GM23248 (cell line): ENCODE measurements around the gene PXDC1. TPM values are rescaled to one million over a fixed set of nuclear protein-coding genes. Genes with fewer than 3 reads are reported as not detected.

ENCODE experiments used
- DNase-seq: peaks from one replicate; pipeline ENCODE4 v3.0.0-alpha.2; 2015
- H2AFZ ChIP-seq: fragments of 200-600 bp; sonication (generic); 2 replicates; pipeline ENCODE4 v1.6.1; 2016; ENCODE audit warnings: antibody characterized with exemption
- H3F3A ChIP-seq: fragments of 200-600 bp; sonication (generic); 2 replicates; pipeline ENCODE4 v1.6.1; 2016; ENCODE audit warnings: mild to moderate bottlenecking, antibody characterized with exemption, mixed run types; ENCODE audit not compliant: insufficient read depth
- H3K27ac ChIP-seq: fragments of 200-600 bp; sonication (generic); 2 replicates; pipeline ENCODE4 v1.5.1; 2016; ENCODE audit warnings: mild to moderate bottlenecking
- H3K27me3 ChIP-seq: fragments of 200-600 bp; sonication (generic); replicated peaks from 2 replicates; pipeline ENCODE4 v1.6.1; 2016; ENCODE audit warnings: mild to moderate bottlenecking; ENCODE audit not compliant: insufficient read depth
- H3K36me3 ChIP-seq: fragments of 200-600 bp; sonication (generic); 2 replicates; pipeline ENCODE4 v1.6.1; 2016; ENCODE audit warnings: low read depth, mild to moderate bottlenecking
- H3K4me1 ChIP-seq: fragments of 200-600 bp; sonication (generic); 2 replicates; pipeline ENCODE4 v1.6.1; 2016; ENCODE audit warnings: mild to moderate bottlenecking; ENCODE audit not compliant: insufficient read depth
- H3K4me2 ChIP-seq: fragments of 200-600 bp; sonication (generic); one replicate; pipeline ENCODE4 v1.6.1; 2016; ENCODE audit warnings: mild to moderate bottlenecking; ENCODE audit not compliant: unreplicated experiment
- H3K4me3 ChIP-seq: fragments of 200-600 bp; sonication (generic); 2 replicates; pipeline ENCODE4 v1.5.1; 2016; ENCODE audit warnings: mild to moderate bottlenecking
- H3K79me2 ChIP-seq: fragments of 200-600 bp; sonication (generic); 2 replicates; pipeline ENCODE4 v1.6.1; 2016; ENCODE audit warnings: mild to moderate bottlenecking; ENCODE audit not compliant: insufficient read depth
- H3K9ac ChIP-seq: fragments of 200-600 bp; sonication (generic); 2 replicates; pipeline ENCODE4 v1.6.1; 2016; ENCODE audit warnings: mild to moderate bottlenecking
- H3K9me2 ChIP-seq: fragments of 200-600 bp; sonication (generic); 2 replicates; pipeline ENCODE4 v1.6.1; 2016; ENCODE audit warnings: mixed run types, mild to moderate bottlenecking, moderate library complexity; ENCODE audit not compliant: insufficient read depth
- H3K9me3 ChIP-seq: fragments of 200-600 bp; sonication (generic); one replicate; pipeline ENCODE4 v1.6.1; 2017; ENCODE audit warnings: low read depth
- H4K20me1 ChIP-seq: fragments of 200-600 bp; sonication (generic); 2 replicates; pipeline ENCODE4 v1.6.0; 2016; ENCODE audit not compliant: insufficient read depth
- EZH2 ChIP-seq: fragments of 200-600 bp; sonication (generic); IDR thresholded peaks from 2 replicates; pipeline ENCODE4 v1.6.1; 2018; ENCODE audit warnings: antibody characterized with exemption, mild to moderate bottlenecking; ENCODE audit not compliant: insufficient read depth, poor library complexity, severe bottlenecking
- EZH2phosphoT487 ChIP-seq: fragments of 200-600 bp; sonication (generic); IDR thresholded peaks from 2 replicates; pipeline ENCODE4 v1.6.1; 2018; ENCODE audit warnings: antibody characterized with exemption, moderate library complexity, mild to moderate bottlenecking, low read depth; ENCODE audit not compliant: insufficient read depth
- WGBS, 2 experiments: methylation state at CpG; one replicate each; pipeline ENCODE4 v1.1.6; 2015 to 2017; ENCODE audit warnings: low lambda C conversion rate in 2 of 2, low coverage in 1 of 2; ENCODE audit errors: missing lambda C conversion rate in 2 of 2; 5-methylcytosine and 5-hydroxymethylcytosine counted together
- in situ Hi-C: fragments of 300-500 bp; cut with MboI; formaldehyde crosslinking; loops from 2 replicates; pipeline ENCODE4 v1.15.0; 2020
- polyA plus RNA-seq: library from polyadenylated mRNA; unstranded; fragments of >200 nt; fragmentation: Nextera tagmentation; extraction: Ambion mirVana; gene quantifications from 2 replicates; pipeline ENCODE4 v1.2.1, GENCODE V29; 2016
- total RNA-seq: library from RNA; depleted of rRNA; stranded (reverse); fragments of >200 nt; shearing (Covaris generic); gene quantifications from 2 replicates; pipeline ENCODE4 v1.2.3, GENCODE V29; 2014

Gene PXDC1
- total and polyA plus RNA-seq, 2 experiments from 2014 or later, result 135 to 192 TPM

DNA sequence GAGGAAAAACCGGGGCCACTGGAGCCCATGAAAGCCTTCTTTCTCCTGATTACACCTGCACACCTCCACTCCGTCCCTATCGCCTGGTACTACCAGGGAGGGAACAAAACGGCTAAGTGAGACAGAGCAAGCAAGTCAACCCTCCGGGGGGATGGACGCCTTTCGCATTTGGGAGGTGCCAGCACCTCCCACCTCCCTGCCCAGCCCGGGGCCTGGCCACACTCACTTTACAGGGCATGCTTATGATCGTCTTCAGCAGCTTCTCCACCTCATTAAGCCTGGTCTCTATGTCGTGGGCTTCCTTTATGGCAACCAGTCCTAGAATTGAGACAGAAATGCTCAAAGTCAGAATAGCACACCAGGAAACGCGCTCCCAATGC is 13.7 kb downstream of the PXDC1 start:
- Histone ChIP-seq H3K4me2 (no peak overlapping the region), H3K9me2 (no peaks in the 10 kb centered on the region), H3K9me3 (no peaks in the 10 kb centered on the region), H3K36me3 (peaks cover 42% of the 10 kb centered on the region), H3F3A (peaks cover 65% of the 10 kb centered on the region), H3K4me3 (no peak overlapping the region), H3K79me2 (peaks cover 100% of the 10 kb centered on the region), H3K9ac (no peak overlapping the region), H3K27ac (peak overlapping the region; percentile 66), H2AFZ (no peak overlapping the region), H4K20me1 (peaks cover 38% of the 10 kb centered on the region), H3K4me1 (peaks cover 46% of the 10 kb centered on the region), H3K27me3 (no peaks in the 10 kb centered on the region)
- no peak for DNase-seq
- in situ Hi-C loops, result no loop called here
- WGBS, 2 experiments, result 72 to 75% methylated on average over 12 of the region's 12 CpGs
- TF ChIP-seq EZH2phosphoT487, result no peak
- no peak for TF ChIP-seq EZH2

DNA sequence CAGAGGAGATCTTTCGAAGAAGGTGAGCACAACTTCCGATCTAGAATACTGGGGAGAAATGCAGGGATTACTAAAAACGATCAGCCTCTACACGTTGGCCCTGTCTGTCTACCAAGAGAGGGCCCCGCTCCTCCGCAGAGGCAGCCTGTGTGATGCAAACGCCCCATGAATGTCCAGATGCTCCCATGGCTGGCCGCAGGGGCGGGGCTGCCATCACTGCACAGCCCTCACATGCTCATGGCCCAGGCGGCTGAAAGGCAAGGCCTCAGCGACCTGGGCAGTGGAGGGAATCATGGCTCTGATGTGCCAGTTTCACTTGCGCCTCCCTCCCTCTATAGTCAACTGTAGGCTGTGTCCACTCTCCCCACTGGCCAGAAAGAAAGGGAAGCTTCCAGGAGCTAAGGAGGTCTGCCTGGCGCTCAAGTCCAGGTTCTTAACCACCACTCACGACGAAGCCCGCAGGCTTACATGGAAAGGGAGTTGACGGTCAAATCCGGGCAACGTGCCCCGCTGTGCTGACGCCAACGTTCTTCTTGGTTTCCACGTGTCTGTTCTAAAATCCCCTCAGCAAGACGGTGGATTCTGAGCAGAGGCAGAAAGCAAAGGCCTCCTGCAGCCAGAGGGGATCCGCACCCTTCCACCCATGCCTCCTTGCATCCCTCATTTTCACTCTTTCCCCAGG is 14.2 kb downstream of the PXDC1 start:
- Histone ChIP-seq H3K36me3 (peaks cover 42% of the 10 kb centered on the region), H3K4me1 (peaks cover 43% of the 10 kb centered on the region), H3K9me3 (no peaks in the 10 kb centered on the region), H3K9ac (no peak overlapping the region), H3K4me3 (no peak overlapping the region), H2AFZ (no peak overlapping the region), H3K27me3 (no peaks in the 10 kb centered on the region), H3K9me2 (no peaks in the 10 kb centered on the region), H3F3A (peaks cover 65% of the 10 kb centered on the region), H3K79me2 (peaks cover 99% of the 10 kb centered on the region), H4K20me1 (peaks cover 40% of the 10 kb centered on the region), H3K4me2 (no peak overlapping the region), H3K27ac (peak overlapping the region; percentile 66; the same call in 1 of the 2 replicates)
- in situ Hi-C loops, result no loop called here
- no peak for TF ChIP-seq EZH2
- TF ChIP-seq EZH2phosphoT487, result no peak
- WGBS, 2 experiments, result 58 to 65% methylated on average over 25 of the region's 25 CpGs
- DNase-seq, result no peak

DNA sequence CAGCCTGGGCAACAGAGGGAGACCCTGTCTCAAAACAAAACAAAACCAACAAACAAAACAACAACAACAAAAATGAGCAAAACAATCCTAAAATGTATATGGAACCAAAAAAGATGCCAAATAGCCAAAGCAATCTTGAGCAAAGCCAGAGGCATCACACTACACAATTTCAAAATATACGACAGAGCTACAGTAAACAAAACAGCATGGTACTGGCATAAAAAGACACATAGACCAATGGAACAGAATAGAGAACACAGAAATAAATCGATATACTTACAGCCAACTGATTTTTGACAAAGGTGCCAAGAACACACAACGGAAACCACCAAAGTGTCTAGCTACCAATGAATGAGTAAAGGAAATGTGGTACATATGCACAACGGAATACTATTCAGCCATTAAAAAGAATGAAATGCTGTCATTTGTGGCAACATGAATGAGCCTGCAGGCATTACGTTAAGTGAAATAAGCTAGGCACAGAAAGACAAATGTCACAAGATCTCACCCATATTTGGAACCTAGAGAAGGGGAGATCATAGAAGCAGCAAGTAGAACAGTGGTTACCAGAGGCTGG is 16.4 kb downstream of the PXDC1 start:
- Histone ChIP-seq H3K4me3 (no peak overlapping the region), H3F3A (peaks cover 73% of the 10 kb centered on the region), H3K79me2 (peaks cover 99% of the 10 kb centered on the region), H3K9me2 (no peaks in the 10 kb centered on the region), H2AFZ (no peak overlapping the region), H3K27me3 (no peaks in the 10 kb centered on the region), H3K36me3 (peaks cover 51% of the 10 kb centered on the region), H3K9me3 (no peaks in the 10 kb centered on the region), H3K9ac (no peak overlapping the region), H3K27ac (no peak overlapping the region), H4K20me1 (peaks cover 39% of the 10 kb centered on the region), H3K4me1 (peaks cover 33% of the 10 kb centered on the region), H3K4me2 (no peak overlapping the region)
- 96 to 100% methylated on average over 5 of the region's 5 CpGs for WGBS, 2 experiments
- TF ChIP-seq EZH2, result no peak
- TF ChIP-seq EZH2phosphoT487, result no peak
- in situ Hi-C loops, result no loop called here
- no peak for DNase-seq

DNA sequence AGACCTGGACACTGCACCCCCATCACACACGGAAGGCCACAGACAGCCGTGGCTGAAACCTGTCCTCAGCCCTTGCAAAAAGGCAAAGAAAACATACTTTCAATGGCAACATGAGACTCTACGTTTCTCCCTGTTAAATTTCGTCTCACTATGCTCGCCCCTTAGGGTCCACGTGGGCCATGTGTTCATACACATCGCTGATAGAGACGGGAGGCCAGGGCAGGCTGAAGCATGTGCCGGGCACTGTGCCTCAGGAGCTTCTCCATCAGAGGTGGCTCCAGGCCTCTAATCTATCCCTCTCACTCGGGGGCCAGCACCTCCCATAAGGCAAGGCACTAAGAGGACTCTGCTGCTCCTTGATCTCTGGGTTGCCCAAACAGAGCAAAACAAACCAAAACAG is 17.5 kb downstream of the PXDC1 start:
- no peak overlapping the region for H3K9ac ChIP-seq
- peaks cover 35% of the 10 kb centered on the region for H4K20me1 ChIP-seq
- WGBS, 2 experiments, result 55 to 62% methylated on average over 10 of the region's 10 CpGs
- H3K36me3 ChIP-seq, result peaks cover 62% of the 10 kb centered on the region
- no peaks in the 10 kb centered on the region for H3K9me2 ChIP-seq
- peaks cover 99% of the 10 kb centered on the region for H3K79me2 ChIP-seq
- peaks cover 22% of the 10 kb centered on the region for H3K4me1 ChIP-seq
- H3K9me3 ChIP-seq, result no peaks in the 10 kb centered on the region
- DNase-seq, result no peak
- no peak overlapping the region for H3K4me2 ChIP-seq
- peaks cover 78% of the 10 kb centered on the region for H3F3A ChIP-seq
- in situ Hi-C loops, result loop anchor here (5.0 kb wide), 1 partner anchor 452 kb away; no protein-coding TSS in a partner anchor
- H2AFZ ChIP-seq, result no peak overlapping the region
- no peak overlapping the region for H3K4me3 ChIP-seq
- TF ChIP-seq EZH2 (no peak), EZH2phosphoT487 (no peak)
- H3K27me3 ChIP-seq, result no peaks in the 10 kb centered on the region
- H3K27ac ChIP-seq, result no peak overlapping the region
